NCI-H345 (cell line): ENCODE data around the gene RALY.
"Not testable (repeated sequence)": the region's sequence is repeated elsewhere in the genome, so short reads cannot be mapped to it uniquely, and the experiment has no call there.

Experiments used
- DNase-seq: peaks from one replicate; lab custom pipeline; 2025; lab: John Stamatoyannopoulos, UW

Gene RALY

DNA sequence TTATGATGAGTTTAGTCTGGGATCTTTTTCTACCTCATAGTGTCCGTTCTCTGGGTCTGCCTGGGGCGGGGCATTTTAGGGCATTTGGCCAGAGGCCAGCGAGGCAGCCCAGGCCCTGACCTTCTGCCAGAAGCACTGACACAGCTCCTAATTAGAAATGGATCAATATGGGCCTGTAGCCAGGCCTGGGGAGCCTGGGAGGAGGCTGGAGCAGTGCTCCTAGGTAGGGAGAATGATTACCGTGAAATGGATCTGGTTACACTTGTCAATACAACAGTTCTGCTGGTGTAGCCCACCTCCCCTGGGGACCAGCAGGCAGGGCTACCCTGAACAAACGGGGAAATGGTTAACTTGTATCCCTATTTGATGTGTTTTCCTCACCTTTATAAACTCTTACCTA is 23.0 kb downstream of the RALY start:
- no peak for DNase-seq

DNA sequence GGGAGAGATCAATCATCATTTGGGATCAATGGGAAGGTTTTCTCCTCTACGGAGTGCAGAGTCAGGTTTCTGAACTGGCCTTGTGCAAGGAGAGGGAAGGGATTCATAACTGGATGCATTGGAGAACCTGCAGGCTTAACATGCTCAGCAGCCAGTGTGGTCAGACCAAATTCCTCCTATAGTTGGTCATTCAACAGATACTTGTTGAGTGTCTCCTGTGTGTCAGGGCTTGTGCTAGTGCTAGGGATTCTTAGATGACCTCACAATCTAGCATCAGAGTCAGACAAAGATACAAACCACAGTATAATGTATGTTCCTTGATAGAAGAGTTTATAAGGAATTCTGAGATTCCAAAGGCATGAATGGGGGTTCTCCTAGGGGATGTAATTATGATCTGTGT is 23.9 kb downstream of the RALY start:
- DNase-seq = no peak

DNA sequence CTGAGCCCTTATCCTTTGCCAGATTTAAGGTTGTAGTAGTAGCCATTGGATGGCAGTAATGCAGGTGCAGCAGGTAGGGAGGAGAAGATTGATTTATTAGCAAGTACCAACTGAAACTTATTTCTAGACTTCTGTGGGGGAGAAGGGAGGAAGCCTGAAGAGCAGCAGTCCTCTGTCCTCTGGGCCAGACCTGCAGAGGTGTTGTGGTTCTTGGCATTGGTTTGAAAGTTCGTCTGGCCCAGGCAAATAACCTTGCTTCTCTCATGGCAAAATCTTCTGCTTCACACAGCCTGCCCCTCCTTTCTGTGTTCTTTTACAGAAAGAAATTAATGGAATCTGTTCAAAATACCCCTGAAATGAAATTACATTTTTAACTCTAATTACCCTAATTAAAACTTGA is 24.5 kb downstream of the RALY start:
- DNase-seq = no peak

- DNase-seq = peak; percentile 29
Observed at GRCh38 chr20:34022151-34022838, 28.6 kb downstream of the RALY start.

- no peak for DNase-seq
Observed at GRCh38 chr20:34022839-34023234, 29.1 kb downstream of the RALY start.

GRCh38 chr20:34023937-34024722 is 30.4 kb downstream of the RALY start:
- no peak for DNase-seq

- no peak for DNase-seq
Observed at GRCh38 chr20:34024723-34025351, 31.1 kb downstream of the RALY start.

- DNase-seq = not testable (repeated sequence)
Observed at GRCh38 chr20:34028013-34028412, 34.3 kb downstream of the RALY start.

GRCh38 chr20:34029415-34029814 is 35.7 kb downstream of the RALY start:
- no peak for DNase-seq

GRCh38 chr20:34030456-34030855 is 36.7 kb downstream of the RALY start:
- no peak for DNase-seq

- no peak for DNase-seq
Observed at GRCh38 chr20:34033903-34034302, 40.2 kb downstream of the RALY start.

- DNase-seq = no peak
Observed at GRCh38 chr20:34037121-34037520, 43.4 kb downstream of the RALY start.

GRCh38 chr20:34037767-34038166 is 44.1 kb downstream of the RALY start:
- no peak for DNase-seq

DNA sequence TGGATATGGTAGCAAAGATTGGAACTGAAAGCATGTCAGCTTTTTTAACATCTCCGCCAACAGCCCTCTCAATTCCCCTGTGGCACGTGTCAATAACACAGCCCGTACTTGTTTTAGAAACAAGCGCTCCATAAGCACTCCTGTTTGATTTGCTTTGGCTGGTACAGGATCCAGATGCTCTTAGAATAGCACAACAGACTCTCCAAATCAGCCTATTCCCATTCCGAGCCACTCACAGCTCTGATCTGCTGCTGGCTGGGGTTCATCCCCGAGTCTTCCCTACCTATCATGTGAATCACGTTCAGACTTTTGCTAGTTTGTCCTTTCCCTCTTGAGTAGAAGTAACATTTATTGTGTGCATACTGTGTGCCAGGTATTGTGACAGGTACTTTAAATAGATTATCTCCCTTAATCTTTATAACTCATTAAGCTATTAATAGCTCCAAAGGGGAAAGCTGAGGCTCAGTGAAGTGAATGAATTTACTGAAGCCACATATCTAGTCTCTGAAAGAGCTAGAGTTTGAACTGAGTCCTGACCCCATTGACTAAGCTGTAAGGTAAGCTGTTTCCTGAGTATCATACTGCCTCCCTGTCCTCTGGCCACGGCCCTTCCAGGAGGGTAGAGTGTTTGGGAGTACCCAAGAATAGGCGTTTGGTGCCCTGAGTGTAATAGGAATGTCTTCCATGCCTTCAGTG is 46.7 kb downstream of the RALY start:
- DNase-seq = no peak

DNA sequence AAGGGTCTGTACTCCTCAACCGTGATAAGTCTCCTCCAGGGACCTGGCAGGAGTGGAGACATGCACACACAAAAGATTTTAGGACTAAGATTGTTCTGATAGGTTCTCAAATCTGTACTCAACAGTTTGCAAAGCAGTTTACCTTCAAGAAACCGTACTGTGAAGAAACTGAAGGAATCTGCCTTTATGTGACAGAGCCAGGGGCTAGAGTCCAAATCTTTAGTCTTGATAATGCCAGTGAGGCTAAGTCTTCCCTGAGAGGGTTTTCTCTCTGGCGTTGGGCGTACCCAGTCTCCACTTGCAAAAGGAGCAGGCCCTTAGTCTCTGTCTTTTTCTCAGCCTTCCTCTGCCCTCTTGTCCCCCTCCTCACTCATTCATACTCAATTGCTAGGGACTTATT is 47.5 kb downstream of the RALY start:
- no peak for DNase-seq

GRCh38 chr20:34042262-34042661 is 48.6 kb downstream of the RALY start:
- DNase-seq = peak; percentile 21

DNA sequence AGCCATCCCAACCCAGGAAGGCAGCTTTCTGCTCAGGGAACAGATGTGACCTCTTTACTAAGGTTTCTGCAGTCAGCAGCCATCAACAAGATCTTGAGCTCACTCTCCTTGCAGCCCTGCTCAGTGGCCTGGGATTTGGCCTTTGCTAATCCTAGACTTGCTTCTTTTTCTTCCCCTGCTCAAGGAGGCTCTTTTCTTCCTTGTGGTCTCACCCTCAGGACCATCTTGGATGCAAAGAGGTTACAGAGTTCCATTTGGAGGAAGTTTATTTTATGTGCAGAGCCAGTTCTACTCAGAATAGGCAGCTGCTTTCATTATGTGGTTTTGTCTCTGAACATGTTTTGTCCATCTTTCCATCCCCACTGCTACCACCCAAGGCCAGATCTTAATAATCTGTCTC is 49.3 kb downstream of the RALY start:
- no peak for DNase-seq

GRCh38 chr20:34045294-34045693 is 51.6 kb downstream of the RALY start:
- no peak for DNase-seq

GRCh38 chr20:34045930-34046725 is 52.4 kb downstream of the RALY start:
- no peak for DNase-seq

DNA sequence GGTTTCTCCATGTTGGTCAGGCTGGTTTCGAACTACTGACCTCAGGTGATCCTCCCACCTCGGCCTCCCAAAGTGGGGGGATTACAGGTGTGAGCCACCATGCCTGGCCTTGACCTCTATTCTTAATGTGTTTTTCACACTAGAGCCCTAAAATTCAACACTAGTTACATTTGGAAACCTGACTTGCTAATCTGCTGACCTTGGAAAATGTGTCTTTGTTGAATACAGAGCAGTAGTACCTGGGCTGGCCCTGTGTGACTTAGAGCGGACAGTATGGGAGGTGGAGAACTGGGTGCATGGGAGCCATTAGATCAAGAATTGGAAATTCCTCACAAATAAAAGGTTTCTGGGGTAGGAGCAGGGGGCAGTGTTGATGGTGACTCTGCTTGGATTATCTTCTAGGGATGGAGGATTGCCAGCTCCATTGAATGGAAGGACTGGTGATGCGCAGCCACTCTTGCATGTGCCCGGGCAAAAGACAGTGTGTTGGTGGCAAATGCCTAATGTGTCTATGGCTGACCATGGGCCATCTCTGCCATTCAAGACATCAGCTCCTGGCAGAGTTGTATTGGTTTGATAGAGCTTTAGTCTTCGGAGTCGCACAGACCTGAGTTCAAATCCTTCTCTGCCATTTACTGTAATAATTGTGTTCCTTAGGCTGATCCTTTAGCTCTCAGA is 53.4 kb downstream of the RALY start:
- DNase-seq = no peak

DNA sequence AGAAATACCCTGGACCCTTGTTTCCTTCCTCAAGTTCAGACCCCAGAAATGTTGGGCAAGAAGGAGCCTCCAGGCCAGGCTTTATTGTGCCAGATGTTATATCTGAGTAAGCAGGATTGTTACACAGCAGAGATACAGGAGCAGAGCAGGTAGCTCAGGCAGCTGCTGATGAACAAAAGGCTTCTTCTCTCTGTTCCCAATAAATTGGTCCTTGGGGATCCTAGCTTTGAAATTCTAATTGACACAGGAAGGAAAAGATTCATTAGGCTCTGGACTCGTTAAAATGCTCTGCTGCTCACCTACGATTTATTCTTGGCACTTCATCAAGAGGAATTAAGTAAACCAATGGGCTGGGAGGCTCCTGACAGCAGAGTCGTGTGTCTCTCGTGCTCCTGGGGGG is 54.2 kb downstream of the RALY start:
- DNase-seq = no peak
